IMR-90 (cell line): ENCODE measurements around the gene SYNPO. TPM values are rescaled to one million over a fixed set of nuclear protein-coding genes. Genes with fewer than 3 reads are reported as not detected.

Experiments
- polyA plus RNA-seq, 3 experiments: library from polyadenylated mRNA; depleted of rRNA; stranded (reverse); fragments of >200 nt; gene quantifications; 2 replicates each; pipeline ENCODE4 v1.2.3, GENCODE V29; 2012; ENCODE audit warnings: low replicate concordance in 1 of 3
- total RNA-seq: library from RNA; depleted of rRNA; stranded (reverse); fragments of >200 nt; gene quantifications from 2 replicates; pipeline ENCODE4 v1.2.3, GENCODE V29; 2012; rRNA removed

SYNPO gene
- total and polyA plus RNA-seq, 2 of the 4 experiments (the other 2 are of a cell fraction), result 3.0 to 24.8 TPM

Other genes starting within 250 kb of the SYNPO start
- 0.18 and 0.28 TPM in 2 replicates for gene CD74, start 227.8 kb upstream of the SYNPO start, total RNA-seq
- 1.1 and 1.5 TPM in 2 replicates for gene CD74, start 227.8 kb upstream of the SYNPO start, polyA plus RNA-seq (2012; rRNA removed)
- 7,310 and 7,583 TPM in 2 replicates for gene RPS14, start 190.9 kb upstream of the SYNPO start, total RNA-seq
- 6,296 and 6,747 TPM in 2 replicates for gene RPS14, start 190.9 kb upstream of the SYNPO start, polyA plus RNA-seq (2012; rRNA removed)
- 30.3 and 30.5 TPM in 2 replicates for gene NDST1, start 132.5 kb upstream of the SYNPO start, total RNA-seq
- 80.4 and 101 TPM in 2 replicates for gene NDST1, start 132.5 kb upstream of the SYNPO start, polyA plus RNA-seq (2012; rRNA removed)
- gene MYOZ3, start 20.6 kb downstream of the SYNPO start, total RNA-seq, result under 0.01 TPM in 2 replicates
- gene MYOZ3, start 20.6 kb downstream of the SYNPO start, polyA plus RNA-seq (2012; rRNA removed), result 0.24 TPM in 2 replicates
- gene RBM22, start 60.4 kb downstream of the SYNPO start, total RNA-seq, result 26.2 and 33.1 TPM in 2 replicates
- 30.2 and 34.2 TPM in 2 replicates for gene RBM22, start 60.4 kb downstream of the SYNPO start, polyA plus RNA-seq (2012; rRNA removed)
- gene DCTN4, start 118.4 kb downstream of the SYNPO start, total RNA-seq, result 50.2 and 56.1 TPM in 2 replicates
- gene DCTN4, start 118.4 kb downstream of the SYNPO start, polyA plus RNA-seq (2012; rRNA removed), result 26.6 and 28.1 TPM in 2 replicates
- gene SMIM3, start 138.1 kb downstream of the SYNPO start, total RNA-seq, result 36.1 and 37.5 TPM in 2 replicates
- 42.6 and 53.4 TPM in 2 replicates for gene SMIM3, start 138.1 kb downstream of the SYNPO start, polyA plus RNA-seq (2012; rRNA removed)
- not detected in 2 replicates for gene IRGM, start 205.9 kb downstream of the SYNPO start, total RNA-seq
- not detected in 2 replicates for gene IRGM, start 205.9 kb downstream of the SYNPO start, polyA plus RNA-seq (2012; rRNA removed)